Stimulated activated naive CD8-positive, alpha-beta T cell treated with anti-CD3 and anti-CD28 coated beads, Interleukin-15, Interleukin-2, amounts not matched to agents 100 ng/mL and 50 ng/mL, for 24 hours (primary cell): ENCODE data around the gene NOVA2.

Experiments used
- H3K27ac Mint-ChIP-seq: one replicate; pipeline ENCODE4 v1.8.0; 2021; ENCODE audit warnings: mild to moderate bottlenecking, mixed read lengths
- H3K27me3 Mint-ChIP-seq: one replicate; pipeline ENCODE4 v1.8.0; 2021; ENCODE audit warnings: mixed read lengths
- H3K36me3 Mint-ChIP-seq: one replicate; pipeline ENCODE4 v1.8.0; 2021; ENCODE audit warnings: low read depth, mixed read lengths
- H3K4me1 Mint-ChIP-seq: one replicate; pipeline ENCODE4 v1.8.0; 2021; ENCODE audit warnings: low read depth, mixed read lengths
- H3K4me3 Mint-ChIP-seq: one replicate; pipeline ENCODE4 v1.8.0; 2021; ENCODE audit warnings: mild to moderate bottlenecking, mixed read lengths
- H3K9me3 Mint-ChIP-seq: one replicate; pipeline ENCODE4 v1.8.0; 2021; ENCODE audit warnings: mixed read lengths

Gene NOVA2

GRCh38 chr19:46014941-46015686 lies 41.4 kb upstream of the NOVA2 start:
- peaks cover 12% of the 10 kb centered on the region for H3K36me3 Mint-ChIP-seq
- no peak overlapping the region for H3K27ac Mint-ChIP-seq
- H3K4me3 Mint-ChIP-seq = peak overlapping the region; percentile 54
- H3K9me3 Mint-ChIP-seq = no peaks in the 10 kb centered on the region
- H3K27me3 Mint-ChIP-seq = peaks cover 19% of the 10 kb centered on the region
- H3K4me1 Mint-ChIP-seq = peaks cover 17% of the 10 kb centered on the region

GRCh38 chr19:46014534-46014933 lies 40.9 kb upstream of the NOVA2 start:
- no peak overlapping the region for H3K4me3 Mint-ChIP-seq
- peaks cover 17% of the 10 kb centered on the region for H3K36me3 Mint-ChIP-seq
- H3K27me3 Mint-ChIP-seq = peaks cover 19% of the 10 kb centered on the region
- no peaks in the 10 kb centered on the region for H3K9me3 Mint-ChIP-seq
- H3K4me1 Mint-ChIP-seq = peaks cover 17% of the 10 kb centered on the region
- no peak overlapping the region for H3K27ac Mint-ChIP-seq

- Mint-ChIP-seq H3K27ac (no peak overlapping the region), H3K27me3 (peaks cover 10% of the 10 kb centered on the region), H3K36me3 (peaks cover 30% of the 10 kb centered on the region), H3K9me3 (no peaks in the 10 kb centered on the region), H3K4me1 (peaks cover 6% of the 10 kb centered on the region), H3K4me3 (no peak overlapping the region)
Observed at GRCh38 chr19:46009530-46010510, 36.2 kb upstream of the NOVA2 start.

GRCh38 chr19:46006411-46006810 lies 32.7 kb upstream of the NOVA2 start:
- peaks cover 21% of the 10 kb centered on the region for H3K36me3 Mint-ChIP-seq
- H3K4me3 Mint-ChIP-seq = no peak overlapping the region
- no peak overlapping the region for H3K27ac Mint-ChIP-seq
- no peaks in the 10 kb centered on the region for H3K4me1 Mint-ChIP-seq
- H3K9me3 Mint-ChIP-seq = no peaks in the 10 kb centered on the region
- H3K27me3 Mint-ChIP-seq = no peaks in the 10 kb centered on the region

- Mint-ChIP-seq H3K27me3 (no peaks in the 10 kb centered on the region), H3K4me3 (no peak overlapping the region), H3K9me3 (no peaks in the 10 kb centered on the region), H3K36me3 (peaks cover 14% of the 10 kb centered on the region), H3K27ac (no peak overlapping the region), H3K4me1 (peaks cover 24% of the 10 kb centered on the region)
Observed at GRCh38 chr19:46002678-46003275, 29.1 kb upstream of the NOVA2 start.

GRCh38 chr19:46000491-46001246 lies 27.0 kb upstream of the NOVA2 start:
- Mint-ChIP-seq H3K4me3 (peak overlapping the region; percentile 48), H3K36me3 (peaks cover 7% of the 10 kb centered on the region), H3K9me3 (no peaks in the 10 kb centered on the region), H3K27ac (no peak overlapping the region), H3K4me1 (peaks cover 37% of the 10 kb centered on the region), H3K27me3 (no peaks in the 10 kb centered on the region)

- Mint-ChIP-seq H3K36me3 (peaks cover 7% of the 10 kb centered on the region), H3K4me3 (peak overlapping the region; percentile 15), H3K9me3 (no peaks in the 10 kb centered on the region), H3K27me3 (no peaks in the 10 kb centered on the region), H3K4me1 (peaks cover 37% of the 10 kb centered on the region), H3K27ac (no peak overlapping the region)
Observed at GRCh38 chr19:45999653-46000121, 26.0 kb upstream of the NOVA2 start.

GRCh38 chr19:45998834-45999233 lies 25.2 kb upstream of the NOVA2 start:
- H3K4me3 Mint-ChIP-seq = no peak overlapping the region
- no peak overlapping the region for H3K27ac Mint-ChIP-seq
- peaks cover 7% of the 10 kb centered on the region for H3K36me3 Mint-ChIP-seq
- no peaks in the 10 kb centered on the region for H3K9me3 Mint-ChIP-seq
- H3K4me1 Mint-ChIP-seq = peaks cover 37% of the 10 kb centered on the region
- H3K27me3 Mint-ChIP-seq = no peaks in the 10 kb centered on the region

GRCh38 chr19:45996933-45997332 lies 23.3 kb upstream of the NOVA2 start:
- Mint-ChIP-seq H3K27me3 (no peaks in the 10 kb centered on the region), H3K27ac (no peak overlapping the region), H3K4me1 (peaks cover 37% of the 10 kb centered on the region), H3K9me3 (no peaks in the 10 kb centered on the region), H3K4me3 (no peak overlapping the region), H3K36me3 (peaks cover 7% of the 10 kb centered on the region)

GRCh38 chr19:45995715-45996385 lies 22.2 kb upstream of the NOVA2 start:
- H3K27ac Mint-ChIP-seq = no peak overlapping the region
- peaks cover 7% of the 10 kb centered on the region for H3K36me3 Mint-ChIP-seq

GRCh38 chr19:45994998-45995714 lies 21.5 kb upstream of the NOVA2 start, which contains the start of gene CCDC61:
Gene CCDC61, plus strand, starts transcription at chr19:45995467. Its CDS starts 7,552 bp downstream, at chr19:46003019.
- peaks cover 4% of the 10 kb centered on the region for H3K27me3 Mint-ChIP-seq
- no peak within 1 kb of the TSS for H3K4me3 Mint-ChIP-seq
- peaks cover 29% of the 10 kb centered on the region for H3K4me1 Mint-ChIP-seq
- no peaks in the 10 kb centered on the region for H3K9me3 Mint-ChIP-seq
- no peak within 1 kb of the TSS for H3K27ac Mint-ChIP-seq
- peaks cover 7% of the 10 kb centered on the region for H3K36me3 Mint-ChIP-seq

More at GRCh38 chr19:45995715-45996385, 22.2 kb upstream of the NOVA2 start:
- Mint-ChIP-seq H3K9me3 (no peaks in the 10 kb centered on the region), H3K4me3 (no peak overlapping the region), H3K4me1 (peaks cover 36% of the 10 kb centered on the region), H3K27me3 (no peaks in the 10 kb centered on the region)

- Mint-ChIP-seq H3K27ac (no peak overlapping the region), H3K9me3 (no peaks in the 10 kb centered on the region), H3K4me1 (peaks cover 23% of the 10 kb centered on the region), H3K4me3 (no peak overlapping the region), H3K27me3 (peaks cover 7% of the 10 kb centered on the region), H3K36me3 (peaks cover 7% of the 10 kb centered on the region)
Observed at GRCh38 chr19:45994456-45994997, 20.9 kb upstream of the NOVA2 start.

GRCh38 chr19:45990113-45990728 lies 16.6 kb upstream of the NOVA2 start:
- Mint-ChIP-seq H3K27me3 (peaks cover 17% of the 10 kb centered on the region), H3K36me3 (no peaks in the 10 kb centered on the region), H3K27ac (no peak overlapping the region), H3K9me3 (no peaks in the 10 kb centered on the region), H3K4me1 (no peaks in the 10 kb centered on the region), H3K4me3 (no peak overlapping the region)
